ENCODE results near the gene F13B.

- TF ChIP-seq GATA3 (IDR thresholded peaks at IDR 0.05; ENCODE audit: low read depth, low read length) (no peak), GATA2 (IDR thresholded peaks at IDR 0.05; ENCODE audit: low read depth, low read length) (no peak)
These were observed 25.3 kb downstream of the F13B start for GRCh38 chr1:197041486-197042353.
